KOPT-K1 (cell line): ENCODE results near the gene TRIM47.
"Not testable (repeated sequence)": the region's sequence is repeated elsewhere in the genome, so short reads cannot be mapped to it uniquely, and the experiment has no call there.

Experiments
- H3K27ac ChIP-seq: fragments of 200-600 bp; sonication (generic); 2 replicates; pipeline ENCODE4 v1.5.1; 2016; ENCODE audit warnings: antibody characterized with exemption, mild to moderate bottlenecking, low read depth, low read length; ENCODE audit not compliant: poor library complexity, severe bottlenecking
- H3K36me3 ChIP-seq: fragments of 200-600 bp; sonication (generic); 2 replicates; pipeline ENCODE4 v1.5.1; 2017; ENCODE audit warnings: antibody characterized with exemption, mild to moderate bottlenecking, low read length, moderate library complexity; ENCODE audit not compliant: insufficient read depth
- H3K9me3 ChIP-seq: fragments of 200-600 bp; sonication (generic); 2 replicates; pipeline ENCODE4 v1.5.1; 2017; ENCODE audit warnings: antibody characterized with exemption, low read length, mild to moderate bottlenecking; ENCODE audit not compliant: insufficient read depth, poor library complexity, severe bottlenecking

Gene TRIM47

GRCh38 chr17:75870228-75870627 lies 8.2 kb downstream of the TRIM47 start:
- H3K36me3 ChIP-seq, H3K9me3 ChIP-seq, H3K27ac ChIP-seq: not testable (repeated sequence)

- no peak overlapping the region for H3K27ac ChIP-seq
- no peaks in the 10 kb centered on the region for H3K36me3 ChIP-seq
- H3K9me3 ChIP-seq, result no peaks in the 10 kb centered on the region
These were observed 8.9 kb downstream of the TRIM47 start for GRCh38 chr17:75869282-75870141.

DNA sequence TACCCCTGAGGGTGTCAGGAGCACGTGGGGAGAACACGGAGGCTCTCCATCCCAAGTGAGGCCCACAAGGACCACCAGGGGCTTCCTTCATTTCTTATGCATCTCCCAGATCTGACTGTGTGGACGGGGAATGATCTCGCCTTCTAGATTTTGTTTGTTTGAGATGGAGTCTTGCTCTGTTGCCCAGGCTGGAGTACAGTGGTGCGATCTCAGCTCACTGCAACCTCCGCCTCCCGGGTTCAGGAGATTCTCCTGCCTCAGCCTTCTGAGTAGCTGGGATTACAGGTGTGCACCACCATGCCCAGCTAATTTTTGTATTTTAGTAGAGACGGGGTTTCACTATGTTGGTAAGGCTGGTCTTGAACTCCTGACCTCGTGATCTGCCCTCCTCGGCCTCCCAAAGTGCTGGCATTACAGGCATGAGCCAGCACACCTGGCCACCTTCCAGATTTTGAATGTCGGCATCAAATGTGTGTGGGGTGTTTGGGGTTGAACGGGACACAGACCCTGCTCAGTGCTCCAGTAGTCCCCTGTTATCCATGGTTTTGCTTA lies 9.6 kb downstream of the TRIM47 start:
- not testable (repeated sequence) for H3K27ac ChIP-seq, H3K36me3 ChIP-seq, H3K9me3 ChIP-seq

GRCh38 chr17:75865404-75866188 lies 12.8 kb downstream of the TRIM47 start:
- not testable (repeated sequence) for H3K9me3 ChIP-seq, H3K36me3 ChIP-seq
- H3K27ac ChIP-seq, result peak overlapping the region; percentile 45

DNA sequence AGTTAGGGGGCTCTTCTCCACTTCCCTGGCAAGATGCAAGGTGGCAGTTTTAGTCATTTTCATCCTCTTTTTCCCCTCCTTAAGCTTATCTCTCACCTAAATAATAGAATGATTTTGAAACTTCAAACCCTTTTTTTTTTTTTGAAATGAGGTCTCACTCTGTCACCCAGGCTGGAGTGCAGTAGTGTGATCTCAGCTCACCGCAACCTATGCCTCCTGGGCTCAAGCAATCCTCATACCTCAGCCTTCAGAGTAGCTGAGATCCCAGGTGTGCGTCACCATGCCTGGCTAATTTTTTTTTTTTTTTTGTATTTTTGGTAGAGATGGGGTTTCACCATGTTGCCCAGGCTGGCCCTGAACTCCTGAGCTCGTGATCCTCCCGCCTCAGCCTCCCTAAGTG lies 13.5 kb downstream of the TRIM47 start:
- peak overlapping the region; percentile 45 for H3K27ac ChIP-seq
- not testable (repeated sequence) for H3K9me3 ChIP-seq, H3K36me3 ChIP-seq

DNA sequence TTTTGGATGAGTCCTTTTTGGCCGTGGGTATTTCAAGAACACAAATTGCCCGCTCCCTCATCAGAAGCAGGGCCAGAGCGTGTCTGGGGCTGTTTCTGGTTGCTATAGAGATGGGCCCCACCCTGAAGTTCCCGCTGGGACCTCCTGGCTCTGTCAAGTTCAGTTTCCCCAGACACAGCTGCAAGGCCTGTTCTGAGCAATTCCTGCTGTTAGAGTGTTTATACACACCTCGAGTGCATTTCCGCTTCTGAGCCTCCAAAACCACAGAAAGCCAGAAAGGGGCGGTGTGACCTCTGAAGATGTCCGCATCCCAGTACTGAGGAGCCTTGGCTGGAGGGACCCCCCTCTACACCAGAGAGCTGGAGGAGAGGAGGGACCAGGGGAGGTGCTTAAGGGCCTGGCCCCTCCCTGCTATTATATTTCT lies 13.9 kb downstream of the TRIM47 start:
- Histone ChIP-seq H3K36me3 (no peaks in the 10 kb centered on the region), H3K9me3 (no peaks in the 10 kb centered on the region), H3K27ac (peak overlapping the region; percentile 45)

DNA sequence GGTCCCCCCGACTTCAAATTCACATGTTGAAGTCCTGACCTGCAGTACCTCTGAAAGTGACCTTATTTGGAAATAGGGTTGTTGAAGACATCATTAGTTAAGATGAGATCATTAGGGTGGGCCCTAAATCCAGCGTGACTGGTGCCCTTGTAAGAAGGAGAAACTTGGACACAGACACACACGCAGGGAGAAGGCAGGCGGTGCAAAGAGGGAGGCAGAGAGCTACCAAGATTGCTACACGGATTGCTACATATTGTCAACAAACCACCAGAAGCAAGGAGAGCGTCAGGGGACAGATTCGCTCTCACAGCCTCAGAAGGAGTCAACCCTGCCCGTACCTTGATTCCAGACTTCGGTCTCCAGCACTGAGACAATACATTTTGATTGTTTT lies 16.5 kb downstream of the TRIM47 start:
- no peaks in the 10 kb centered on the region for H3K36me3 ChIP-seq
- H3K27ac ChIP-seq, result no peak overlapping the region

DNA sequence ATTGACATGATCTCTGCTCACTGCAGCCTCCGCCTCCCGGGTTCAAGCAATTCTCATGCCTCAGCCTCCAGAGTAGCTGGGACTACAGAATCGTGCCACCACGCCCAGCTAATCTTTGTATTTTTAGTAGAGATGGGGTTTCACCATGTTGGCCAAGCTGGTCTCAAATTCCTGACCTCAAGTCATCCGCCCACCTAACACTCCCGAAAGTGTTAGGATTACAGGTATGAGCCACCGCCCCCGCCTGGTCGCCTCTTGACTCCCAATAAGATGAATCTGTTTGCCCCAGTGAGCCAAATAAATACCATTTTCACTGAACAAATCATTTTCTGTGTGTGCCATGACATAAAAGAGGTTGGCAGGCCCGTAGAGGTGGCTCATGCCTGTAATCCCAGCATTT lies 19.0 kb downstream of the TRIM47 start:
- H3K36me3 ChIP-seq, H3K9me3 ChIP-seq, H3K27ac ChIP-seq: not testable (repeated sequence)

More for the DNA sequence above, 16.5 kb downstream of the TRIM47 start:
- H3K9me3 ChIP-seq, result no peaks in the 10 kb centered on the region

DNA sequence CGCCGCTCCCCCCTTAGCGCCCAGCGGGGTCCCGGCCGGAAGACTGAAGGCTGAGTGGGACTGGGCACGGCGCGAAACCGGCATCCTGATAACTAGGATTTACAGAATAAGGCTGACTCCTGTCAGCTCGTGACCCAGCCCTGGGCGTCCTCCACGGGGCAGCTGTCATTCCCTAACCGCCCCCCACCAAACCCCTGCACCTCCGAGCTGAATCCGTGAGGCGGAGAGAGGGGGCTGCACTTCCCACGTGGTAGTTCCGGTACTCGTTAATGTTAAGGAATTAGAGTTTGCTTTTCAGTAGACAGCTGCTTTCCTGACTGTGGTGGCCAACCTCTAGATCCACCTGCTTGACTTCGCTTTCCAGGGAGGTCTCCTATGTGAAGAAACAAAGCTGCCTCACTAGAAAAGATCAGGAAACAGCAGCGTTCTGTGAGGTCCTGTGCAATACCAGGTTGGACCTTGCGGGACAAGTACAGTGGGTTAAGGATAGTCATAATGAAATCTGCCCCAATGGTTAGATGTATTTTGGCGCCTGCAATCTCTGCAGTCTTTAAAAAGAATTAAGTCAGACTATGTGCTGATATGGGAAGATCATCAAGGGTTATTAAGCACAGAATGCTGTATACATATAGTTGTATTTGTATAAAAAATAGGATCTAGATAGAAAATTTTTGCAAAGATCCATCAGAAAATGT lies 22.2 kb downstream of the TRIM47 start:
- Histone ChIP-seq H3K9me3 (no peaks in the 10 kb centered on the region), H3K27ac (peak overlapping the region; percentile 82), H3K36me3 (peaks cover 5% of the 10 kb centered on the region)

DNA sequence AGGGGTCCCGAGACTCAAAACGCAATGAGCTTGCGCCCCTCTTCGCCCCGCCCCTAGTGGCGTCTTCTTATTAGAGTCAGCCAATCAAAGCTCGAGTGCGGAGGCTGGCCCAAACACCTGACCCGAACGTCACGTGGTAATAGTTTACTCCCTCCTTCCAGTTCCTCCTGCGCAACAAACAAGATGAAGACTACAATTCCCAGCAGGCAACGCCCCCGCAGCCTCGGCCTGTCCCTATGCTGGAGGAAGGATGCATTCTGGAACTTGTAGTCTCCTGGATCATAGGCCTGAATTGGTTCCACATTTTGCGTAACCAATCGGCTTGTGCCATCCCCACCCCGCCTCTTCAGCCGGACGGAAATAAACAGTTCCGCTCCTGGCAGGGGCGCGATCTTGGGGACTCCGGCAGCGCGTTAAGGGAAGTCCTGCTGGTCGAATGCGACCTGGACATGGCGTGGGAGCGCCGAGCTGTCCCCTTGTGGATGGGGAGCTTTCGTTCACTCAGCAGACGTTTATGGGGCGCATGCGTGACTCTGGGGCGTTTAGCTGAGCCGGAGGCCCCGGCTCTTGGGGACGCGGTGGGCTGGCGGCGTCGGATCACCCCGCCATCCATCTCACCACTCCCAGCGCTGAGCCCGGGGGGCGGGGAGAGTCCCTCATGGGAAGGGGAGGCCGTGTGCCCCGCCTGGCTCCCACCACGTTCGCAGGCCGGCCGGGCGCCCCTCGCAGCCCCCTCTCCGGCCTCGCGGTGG lies 22.9 kb downstream of the TRIM47 start, which contains the start of gene WBP2:
Gene WBP2, minus strand, starts transcription at position 26 of the 752 bp plus-strand sequence. CDS start 38 bp downstream, outside the sequence.
- Histone ChIP-seq H3K36me3 (peaks cover 12% of the 10 kb centered on the region), H3K9me3 (no peaks in the 10 kb centered on the region), H3K27ac (peak within 1 kb of the TSS; percentile 82)

GRCh38 chr17:75854881-75855309 lies 23.5 kb downstream of the TRIM47 start:
- Histone ChIP-seq H3K27ac (peak overlapping the region; percentile 82), H3K36me3 (peaks cover 18% of the 10 kb centered on the region), H3K9me3 (no peaks in the 10 kb centered on the region)

DNA sequence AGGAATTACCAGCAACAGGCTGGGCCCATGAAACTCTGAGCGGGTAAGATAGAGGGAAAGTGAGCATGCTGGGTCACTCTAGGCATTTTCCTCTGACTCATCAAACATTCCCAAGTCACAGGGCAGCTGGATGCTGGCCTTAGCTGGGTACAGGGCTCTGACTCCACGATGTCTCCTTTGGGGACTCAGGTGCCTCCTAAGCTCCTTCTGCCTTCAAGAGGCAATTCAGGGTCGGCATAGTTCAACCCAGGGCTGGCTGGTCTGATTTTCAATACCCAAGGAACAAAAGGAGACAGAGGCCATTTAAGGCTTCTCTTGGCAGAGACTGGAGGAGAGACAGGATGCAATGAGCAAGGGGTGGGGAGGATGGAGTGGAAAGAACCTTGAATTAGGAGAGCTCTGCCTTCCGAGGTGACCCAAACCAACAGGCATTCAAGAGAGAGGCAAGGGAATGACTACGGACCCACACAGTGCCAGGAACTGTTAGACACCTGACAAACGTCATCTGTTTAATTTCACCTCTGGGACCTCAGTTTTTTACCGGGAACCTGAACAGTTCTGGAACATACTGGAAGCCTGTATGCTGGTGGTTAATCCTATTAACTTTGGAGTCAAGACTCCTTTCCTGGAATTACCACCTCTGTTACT lies 24.2 kb downstream of the TRIM47 start:
- Histone ChIP-seq H3K9me3 (no peaks in the 10 kb centered on the region), H3K27ac (peak overlapping the region; percentile 82), H3K36me3 (peaks cover 25% of the 10 kb centered on the region)

GRCh38 chr17:75853433-75853832 lies 24.9 kb downstream of the TRIM47 start:
- H3K36me3 ChIP-seq, result peaks cover 33% of the 10 kb centered on the region
- H3K9me3 ChIP-seq, result no peaks in the 10 kb centered on the region
- H3K27ac ChIP-seq, result no peak overlapping the region

DNA sequence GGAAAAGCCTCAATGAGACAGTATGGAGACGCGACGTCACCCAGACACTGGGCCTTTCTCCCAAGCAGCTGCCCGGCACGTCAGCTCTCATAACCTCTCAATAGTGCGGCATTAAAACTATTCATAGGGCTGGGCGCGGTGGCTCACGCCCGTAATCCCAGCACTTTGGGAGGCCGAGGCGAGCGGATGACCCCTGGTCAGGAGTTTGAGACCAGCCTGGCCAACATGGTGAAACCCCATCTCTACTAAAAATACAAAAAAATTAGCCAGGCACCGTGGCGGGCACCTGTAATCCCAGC lies 26.7 kb downstream of the TRIM47 start:
- not testable (repeated sequence) for H3K27ac ChIP-seq, H3K9me3 ChIP-seq
- H3K36me3 ChIP-seq, result peaks cover 51% of the 10 kb centered on the region
